Transverse colon (tissue), 4 donors: ENCODE results near the gene GTF2I.

Source experiments
- EP300 ChIP-seq: sonication (generic); formaldehyde crosslinking; IDR thresholded peaks from one replicate; pipeline ENCODE4 v1.6.1; 2017; ENCODE audit warnings: antibody characterized with exemption, low read depth
- POLR2A ChIP-seq: fragments of 450-650 bp; IDR thresholded peaks from one replicate; pipeline ENCODE4 v1.6.1; 2016; ENCODE audit warnings: antibody characterized with exemption, mild to moderate bottlenecking, moderate library complexity
- POLR2AphosphoS5 ChIP-seq, 3 donors: sonication (generic); formaldehyde crosslinking; IDR thresholded peaks; one replicate each; pipeline ENCODE4 v1.6.1; 2016; ENCODE audit warnings: antibody characterized with exemption in 3 of 3
- TF ChIP-seq, protein P1 (sequence below), 5 experiments: fragments of 200-600 bp in 3 of 5; fragments of 450-650 bp in 2 of 5; sonication (generic) in 3 of 5; IDR thresholded peaks; 1 replicate in 2 of 5; 2 replicates in 3 of 5; pipeline ENCODE4 v1.5.1; 2016 to 2017; ENCODE audit warnings: antibody characterized with exemption in 5 of 5, inconsistent platforms in 3 of 5, mild to moderate bottlenecking in 2 of 5, moderate library complexity in 1 of 5

DNA sequence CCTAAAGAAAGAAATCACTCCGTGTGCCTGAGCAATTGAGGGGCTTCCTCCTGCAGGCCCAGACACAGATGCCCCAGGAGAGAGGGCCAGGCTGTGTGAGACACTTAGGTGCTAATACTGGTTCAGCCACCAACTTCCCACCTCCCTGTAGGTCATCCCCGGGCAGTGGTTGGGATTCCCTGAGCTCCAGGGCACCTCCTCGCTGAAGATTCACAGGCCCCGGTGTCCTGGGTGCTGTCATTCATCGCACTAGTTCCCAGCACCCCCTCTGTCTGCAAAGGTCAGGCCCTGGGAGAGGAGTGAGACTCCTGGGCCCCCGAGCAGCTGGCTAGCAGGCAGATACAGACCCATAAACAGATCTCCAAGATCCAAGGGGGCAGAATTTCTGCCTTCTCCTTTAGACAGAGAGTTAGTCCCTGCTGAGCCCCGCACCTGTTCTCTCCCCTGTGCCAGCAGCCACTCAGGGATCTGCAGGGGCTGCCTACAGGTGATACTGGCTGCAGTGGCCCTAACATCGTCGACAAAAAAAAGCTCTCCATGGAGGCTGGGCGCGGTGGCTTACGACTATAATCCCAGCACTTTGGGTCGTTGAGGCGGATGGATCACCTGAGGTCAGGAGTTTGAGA lies 38.2 kb upstream of the GTF2I start:
- TF ChIP-seq, protein P1, sequence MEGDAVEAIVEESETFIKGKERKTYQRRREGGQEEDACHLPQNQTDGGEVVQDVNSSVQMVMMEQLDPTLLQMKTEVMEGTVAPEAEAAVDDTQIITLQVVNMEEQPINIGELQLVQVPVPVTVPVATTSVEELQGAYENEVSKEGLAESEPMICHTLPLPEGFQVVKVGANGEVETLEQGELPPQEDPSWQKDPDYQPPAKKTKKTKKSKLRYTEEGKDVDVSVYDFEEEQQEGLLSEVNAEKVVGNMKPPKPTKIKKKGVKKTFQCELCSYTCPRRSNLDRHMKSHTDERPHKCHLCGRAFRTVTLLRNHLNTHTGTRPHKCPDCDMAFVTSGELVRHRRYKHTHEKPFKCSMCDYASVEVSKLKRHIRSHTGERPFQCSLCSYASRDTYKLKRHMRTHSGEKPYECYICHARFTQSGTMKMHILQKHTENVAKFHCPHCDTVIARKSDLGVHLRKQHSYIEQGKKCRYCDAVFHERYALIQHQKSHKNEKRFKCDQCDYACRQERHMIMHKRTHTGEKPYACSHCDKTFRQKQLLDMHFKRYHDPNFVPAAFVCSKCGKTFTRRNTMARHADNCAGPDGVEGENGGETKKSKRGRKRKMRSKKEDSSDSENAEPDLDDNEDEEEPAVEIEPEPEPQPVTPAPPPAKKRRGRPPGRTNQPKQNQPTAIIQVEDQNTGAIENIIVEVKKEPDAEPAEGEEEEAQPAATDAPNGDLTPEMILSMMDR (IDR thresholded peaks at IDR 0.05) = no peak
- no peak for TF ChIP-seq POLR2A
- no peak for TF ChIP-seq POLR2AphosphoS5 (IDR thresholded peaks at IDR 0.05)
- TF ChIP-seq EP300 = no peak
